Activated naive CD8-positive, alpha-beta T cell treated with anti-CD3 and anti-CD28 coated beads, Interleukin-2, amount 50 U/mL, for 24 hours (primary cell): ENCODE data around the gene AP1G2.
"Not testable (repeated sequence)": the region's sequence is repeated elsewhere in the genome, so short reads cannot be mapped to it uniquely, and the experiment has no call there.

ENCODE experiments used
- ATAC-seq: fragments of 150-1000 bp; cut with Tn5 transposase; one replicate; pipeline ENCODE4 v1.10.0; 2021
- DNase-seq: peaks from one replicate; pipeline ENCODE4 v3.0.0; 2021
- H3K27ac Mint-ChIP-seq: one replicate; pipeline ENCODE4 v1.8.0; 2021; ENCODE audit warnings: mild to moderate bottlenecking, mixed read lengths
- H3K27me3 Mint-ChIP-seq: one replicate; pipeline ENCODE4 v1.8.0; 2021; ENCODE audit warnings: mixed read lengths
- H3K36me3 Mint-ChIP-seq: one replicate; pipeline ENCODE4 v1.8.0; 2021; ENCODE audit warnings: low read depth, mixed read lengths
- H3K4me1 Mint-ChIP-seq: one replicate; pipeline ENCODE4 v1.8.0; 2021; ENCODE audit warnings: mixed read lengths
- H3K4me3 Mint-ChIP-seq: one replicate; pipeline ENCODE4 v1.8.0; 2021; ENCODE audit warnings: mild to moderate bottlenecking, moderate library complexity, mixed read lengths
- H3K9me3 Mint-ChIP-seq: one replicate; pipeline ENCODE4 v1.8.0; 2021; ENCODE audit warnings: mixed read lengths

Gene AP1G2

DNA sequence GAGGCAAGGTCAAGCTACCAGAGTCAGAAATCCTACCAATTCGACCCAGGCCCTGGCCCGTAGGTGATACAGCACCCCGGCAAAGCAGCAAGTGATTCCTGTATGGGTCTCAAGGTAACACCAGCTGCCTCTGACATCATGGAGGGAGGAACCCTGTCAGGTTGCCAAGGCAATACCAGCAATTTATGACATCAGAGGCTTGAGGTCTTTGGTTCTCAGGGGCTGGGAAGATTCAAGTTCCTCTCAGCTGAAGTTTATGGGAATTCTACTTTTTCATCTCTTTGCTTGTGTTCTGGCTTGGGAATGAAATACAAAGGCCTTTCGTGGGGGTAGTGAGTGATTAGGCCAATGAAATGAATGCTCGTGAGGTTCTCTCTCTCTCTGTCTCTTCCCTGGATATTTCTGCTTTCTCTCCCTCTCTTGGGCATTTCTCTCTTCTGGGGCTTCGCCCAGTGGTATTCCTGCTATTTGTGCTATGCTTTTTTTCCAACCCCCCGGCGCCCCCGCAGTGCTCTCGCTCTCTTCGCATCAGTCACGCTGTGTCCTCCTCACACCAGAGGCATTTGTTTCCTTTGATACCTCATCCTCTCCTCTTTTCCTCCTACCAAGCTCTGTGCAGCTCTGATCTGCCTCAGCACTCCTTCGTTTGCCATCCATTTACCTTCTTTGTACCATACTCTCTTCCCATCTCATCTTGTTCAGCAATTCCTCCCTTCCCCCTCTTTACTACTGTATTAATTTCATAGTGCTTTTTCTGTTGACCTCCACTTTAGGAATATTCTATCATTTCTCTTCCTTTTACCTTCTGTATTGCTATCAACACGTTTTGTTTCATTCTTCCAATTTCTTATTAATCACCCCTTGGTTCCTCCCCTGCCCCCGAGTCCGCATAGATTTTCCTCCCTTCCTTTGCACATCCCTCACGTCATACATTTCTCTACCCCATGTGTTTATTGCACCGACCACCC, 19.0 kb downstream of the AP1G2 start:
- H3K4me3 Mint-ChIP-seq, result no peak overlapping the region
- no peaks in the 10 kb centered on the region for H3K36me3 Mint-ChIP-seq
- ATAC-seq (no peak), DNase-seq (no peak)
- no peaks in the 10 kb centered on the region for H3K9me3 Mint-ChIP-seq
- peaks cover 6% of the 10 kb centered on the region for H3K27me3 Mint-ChIP-seq
- no peak overlapping the region for H3K27ac Mint-ChIP-seq
- H3K4me1 Mint-ChIP-seq, result peaks cover 7% of the 10 kb centered on the region

DNA sequence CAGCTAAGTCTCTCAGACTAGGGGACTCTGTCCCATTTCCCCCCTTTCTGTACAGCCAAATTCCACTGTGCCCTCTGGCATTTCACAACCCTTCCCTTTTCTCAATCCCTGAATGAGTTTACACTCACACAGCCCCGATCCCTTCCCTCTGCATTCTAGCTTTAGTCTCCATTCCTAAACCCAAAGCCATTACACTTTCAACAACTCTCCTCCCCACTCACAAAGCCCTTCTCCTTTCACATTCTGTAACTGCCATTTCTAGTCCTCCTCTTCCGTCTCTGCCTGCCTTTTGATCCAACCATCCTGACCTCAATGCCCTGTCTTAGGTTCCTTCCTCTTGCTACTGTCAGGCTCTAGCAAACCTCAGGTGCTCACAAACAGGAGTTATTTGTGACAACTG, 19.7 kb downstream of the AP1G2 start:
- Mint-ChIP-seq H3K27me3 (peaks cover 6% of the 10 kb centered on the region), H3K36me3 (no peaks in the 10 kb centered on the region), H3K4me3 (no peak overlapping the region), H3K9me3 (no peaks in the 10 kb centered on the region), H3K4me1 (peaks cover 7% of the 10 kb centered on the region), H3K27ac (no peak overlapping the region)
- no peak for DNase-seq
- ATAC-seq, result no peak

DNA sequence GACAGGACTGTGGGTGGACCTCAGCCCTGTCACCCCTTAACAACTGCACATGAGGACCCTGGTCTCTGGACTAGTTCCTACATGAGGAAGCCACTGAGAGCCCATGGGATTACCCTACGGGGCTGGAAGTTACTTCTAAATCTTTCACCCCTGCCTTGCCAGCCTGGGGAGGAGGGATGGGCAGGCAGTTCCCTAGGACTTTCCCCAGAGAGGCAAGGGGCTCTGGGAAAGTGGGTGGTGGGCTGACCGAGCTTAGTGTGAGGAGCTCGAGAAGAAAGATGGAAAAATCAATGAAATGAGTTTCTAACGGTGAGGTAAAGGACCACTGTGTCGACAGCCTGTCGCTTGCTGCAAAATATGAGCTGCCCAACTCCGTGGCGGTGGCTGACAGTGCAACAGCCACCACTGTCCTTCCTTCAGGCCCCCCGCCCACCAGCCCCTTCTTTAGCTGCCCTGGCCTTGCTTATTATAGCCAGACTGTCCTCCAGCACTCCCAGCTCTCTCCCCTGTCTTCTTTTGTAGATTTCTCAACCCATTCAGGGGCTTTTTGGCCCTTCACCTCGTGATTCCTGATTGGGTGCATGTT, 21.0 kb downstream of the AP1G2 start:
- no peak for ATAC-seq
- Mint-ChIP-seq H3K4me3 (no peak overlapping the region), H3K27me3 (peaks cover 7% of the 10 kb centered on the region), H3K9me3 (no peaks in the 10 kb centered on the region), H3K4me1 (peaks cover 2% of the 10 kb centered on the region), H3K27ac (no peak overlapping the region), H3K36me3 (no peaks in the 10 kb centered on the region)
- no peak for DNase-seq

DNA sequence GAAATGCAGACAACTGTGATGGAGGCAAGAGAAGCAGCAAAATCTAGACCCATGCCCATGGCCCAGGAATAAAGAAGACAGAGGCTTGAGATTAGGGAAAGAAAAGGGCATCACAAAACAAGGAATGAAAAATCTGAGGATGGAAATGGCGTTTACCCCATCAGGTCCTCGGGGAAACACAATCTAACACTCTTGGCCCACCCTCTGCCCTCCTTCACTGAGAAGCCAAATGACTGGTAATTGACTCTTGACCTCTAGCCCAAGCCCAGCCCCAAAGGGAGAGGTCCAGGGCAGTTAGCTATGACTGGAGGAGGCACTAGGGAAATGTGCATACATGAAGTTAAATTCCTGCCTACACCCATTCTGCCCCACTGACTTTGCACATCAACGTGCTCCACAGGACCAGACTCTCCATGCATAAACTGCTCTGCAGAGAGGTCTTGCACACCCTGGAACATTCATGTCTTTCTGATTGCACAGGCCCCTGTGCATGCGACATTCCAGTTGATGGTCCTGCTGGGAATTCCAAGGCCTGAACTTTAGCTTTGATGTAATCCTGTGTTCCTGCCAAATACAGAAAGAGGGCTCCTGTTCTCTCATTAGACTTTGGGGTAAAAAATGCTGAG, 21.7 kb downstream of the AP1G2 start:
- no peak for ATAC-seq
- Mint-ChIP-seq H3K4me3 (no peak overlapping the region), H3K4me1 (no peaks in the 10 kb centered on the region), H3K9me3 (no peaks in the 10 kb centered on the region), H3K27me3 (peaks cover 4% of the 10 kb centered on the region), H3K27ac (no peak overlapping the region), H3K36me3 (no peaks in the 10 kb centered on the region)
- DNase-seq, result no peak

DNA sequence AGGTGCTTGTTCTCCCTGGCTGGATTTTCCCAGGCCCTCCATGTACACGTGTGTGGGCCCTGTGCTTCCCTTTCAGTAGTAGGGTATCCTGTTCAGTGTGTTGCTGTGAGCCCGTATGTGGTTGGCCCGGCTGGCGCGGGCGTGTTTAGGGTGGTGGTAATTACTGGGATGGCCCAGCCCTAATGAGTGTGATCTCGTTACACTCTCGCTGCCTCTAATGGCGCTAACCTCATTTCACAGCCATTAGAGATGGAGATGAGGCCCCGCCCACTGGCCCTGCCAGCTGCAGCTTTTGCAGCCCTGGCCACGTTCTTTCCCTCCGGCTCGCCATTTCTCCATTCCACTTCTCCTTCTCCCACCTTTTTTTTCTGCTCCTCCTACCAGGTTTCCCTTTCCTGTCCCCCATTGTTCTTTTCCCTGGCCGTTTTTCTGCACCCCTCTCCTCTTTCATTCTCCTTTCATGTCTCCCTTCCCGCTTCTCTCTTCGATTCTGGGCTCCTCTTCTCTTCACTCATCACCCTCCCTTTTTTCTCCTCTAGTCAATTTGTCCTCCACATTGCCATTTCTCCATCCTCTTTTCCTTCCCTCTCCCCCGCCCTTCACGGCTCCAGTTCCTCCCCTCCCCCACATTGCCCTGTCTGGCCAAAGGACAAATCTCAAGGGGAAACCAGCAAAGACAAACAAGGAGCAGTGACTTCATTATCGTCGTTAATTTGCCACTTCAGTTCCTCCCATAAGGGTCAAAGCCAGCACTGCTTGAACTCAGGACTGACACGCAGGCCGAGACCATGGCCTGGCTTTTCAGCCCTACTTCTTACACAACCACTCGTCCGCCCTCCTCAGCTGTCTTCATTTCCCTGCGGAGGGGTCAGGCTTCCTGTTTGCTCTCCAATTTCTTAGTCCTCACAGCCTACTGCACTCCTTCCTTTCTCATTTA, 22.8 kb downstream of the AP1G2 start:
- no peak overlapping the region for H3K27ac Mint-ChIP-seq
- H3K4me3 Mint-ChIP-seq, result no peak overlapping the region
- no peaks in the 10 kb centered on the region for H3K4me1 Mint-ChIP-seq
- H3K9me3 Mint-ChIP-seq, result no peaks in the 10 kb centered on the region
- peaks cover 4% of the 10 kb centered on the region for H3K27me3 Mint-ChIP-seq
- H3K36me3 Mint-ChIP-seq, result no peaks in the 10 kb centered on the region
- DNase-seq (no peak), ATAC-seq (no peak)

DNA sequence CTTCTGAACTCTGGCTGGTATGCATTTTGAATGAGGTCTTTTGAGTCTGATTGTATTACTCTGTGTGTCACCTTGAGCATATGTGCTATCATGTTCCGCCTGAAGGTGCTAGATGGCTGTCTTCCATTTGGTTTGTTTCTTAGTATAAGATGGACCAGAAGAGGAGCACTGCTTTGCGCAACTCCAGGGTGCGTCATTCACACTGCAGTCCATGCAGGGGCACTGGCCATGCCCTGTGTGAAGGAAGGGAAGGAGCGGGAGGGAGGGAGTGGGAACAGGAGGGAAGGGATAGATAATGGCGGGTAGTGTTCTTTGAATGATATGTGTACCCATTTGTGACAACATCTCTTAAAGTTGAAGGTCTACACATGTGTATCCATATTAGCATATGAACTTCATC, 24.2 kb downstream of the AP1G2 start:
- Mint-ChIP-seq H3K27ac (no peak overlapping the region), H3K36me3 (no peaks in the 10 kb centered on the region), H3K4me1 (no peaks in the 10 kb centered on the region), H3K4me3 (no peak overlapping the region), H3K9me3 (no peaks in the 10 kb centered on the region), H3K27me3 (peaks cover 6% of the 10 kb centered on the region)
- ATAC-seq (no peak), DNase-seq (no peak)

DNA sequence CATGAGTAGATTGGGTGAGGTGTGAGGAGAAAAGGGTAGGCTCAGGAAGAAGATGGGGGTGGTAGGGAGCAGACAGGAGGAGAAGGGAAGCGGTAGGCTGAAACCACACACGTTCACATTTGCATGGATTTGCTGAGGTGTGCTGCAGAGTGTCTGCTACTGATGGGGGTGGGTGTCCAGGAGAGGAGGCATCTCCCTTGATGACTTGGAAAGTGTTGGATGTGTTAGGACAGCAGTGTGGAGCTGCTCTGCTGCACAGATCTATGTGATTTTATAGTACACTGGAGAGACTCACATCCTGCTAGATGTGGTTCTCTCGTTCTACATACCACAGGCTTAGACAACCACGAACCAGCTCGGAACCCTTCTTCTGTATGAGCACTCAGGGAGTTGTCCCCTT, 25.3 kb downstream of the AP1G2 start:
- no peak for ATAC-seq
- no peaks in the 10 kb centered on the region for H3K36me3 Mint-ChIP-seq
- H3K4me1 Mint-ChIP-seq, result no peaks in the 10 kb centered on the region
- no peaks in the 10 kb centered on the region for H3K9me3 Mint-ChIP-seq
- no peak overlapping the region for H3K27ac Mint-ChIP-seq
- H3K4me3 Mint-ChIP-seq, result no peak overlapping the region
- peaks cover 6% of the 10 kb centered on the region for H3K27me3 Mint-ChIP-seq
- DNase-seq, result no peak

DNA sequence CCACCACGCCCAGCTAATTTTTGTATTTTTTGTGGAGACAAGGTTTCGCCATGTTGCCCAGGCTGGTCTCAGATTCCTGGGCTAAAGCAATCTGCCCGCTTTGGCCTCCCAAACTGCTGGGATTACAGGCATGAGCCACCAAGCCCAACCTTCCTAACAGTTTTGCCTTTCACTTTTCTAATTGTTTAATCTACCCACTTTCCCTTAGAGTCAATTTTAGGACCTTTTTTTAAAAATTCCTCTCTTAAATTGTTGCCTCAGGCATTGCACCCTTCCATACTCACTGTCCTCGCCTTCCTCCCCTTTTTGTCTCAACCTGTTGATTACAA, 27.5 kb downstream of the AP1G2 start:
- no peaks in the 10 kb centered on the region for H3K4me1 Mint-ChIP-seq
- H3K36me3 Mint-ChIP-seq, result no peaks in the 10 kb centered on the region
- DNase-seq (no peak), ATAC-seq (no peak)
- no peaks in the 10 kb centered on the region for H3K9me3 Mint-ChIP-seq
- peaks cover 4% of the 10 kb centered on the region for H3K27me3 Mint-ChIP-seq
- no peak overlapping the region for H3K27ac Mint-ChIP-seq
- no peak overlapping the region for H3K4me3 Mint-ChIP-seq

DNA sequence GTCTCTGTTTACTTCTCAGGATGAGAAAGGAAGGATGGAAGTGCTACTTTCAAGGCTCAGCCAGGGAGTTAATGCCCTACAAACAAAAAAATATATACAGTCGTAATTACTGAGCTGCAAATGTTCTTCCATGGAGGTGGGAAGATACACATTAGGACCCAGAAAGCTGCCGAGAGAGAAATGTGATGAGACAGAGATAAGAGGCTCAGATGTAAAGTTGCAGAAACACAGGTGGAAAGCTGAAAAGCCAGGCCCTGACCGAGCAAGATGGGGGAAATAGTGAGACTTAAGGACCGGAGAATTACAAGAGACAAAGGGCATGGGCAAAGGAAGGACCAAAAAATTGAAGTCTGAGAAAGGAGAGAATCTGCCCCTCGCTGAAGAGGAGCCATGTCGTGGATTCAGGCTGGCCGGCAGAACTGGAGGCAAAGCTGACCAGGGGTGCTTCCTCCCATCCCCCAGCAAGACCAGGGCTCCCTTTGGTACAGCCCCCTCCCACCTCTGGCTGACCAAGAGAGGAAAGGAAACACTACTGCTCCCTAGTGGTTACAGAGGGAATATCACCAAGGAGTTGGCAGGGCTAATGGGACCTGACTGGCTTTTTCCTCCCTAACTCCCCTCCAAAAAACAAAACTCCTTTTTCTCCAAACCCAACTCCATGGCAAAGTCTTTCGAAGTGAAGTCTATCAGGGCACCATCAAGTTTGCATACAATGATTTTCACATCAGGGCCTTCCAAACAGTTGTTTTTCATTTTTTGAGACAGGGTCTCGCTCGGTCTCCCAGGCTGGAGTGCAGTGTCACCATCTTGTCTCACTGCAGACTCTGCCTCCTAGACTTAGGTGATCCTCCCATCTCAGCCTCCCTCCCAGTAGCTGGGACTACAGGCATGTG, 28.1 kb downstream of the AP1G2 start:
- Mint-ChIP-seq H3K4me3 (no peak overlapping the region), H3K9me3 (no peaks in the 10 kb centered on the region), H3K4me1 (no peaks in the 10 kb centered on the region), H3K27ac (no peak overlapping the region), H3K36me3 (no peaks in the 10 kb centered on the region), H3K27me3 (peaks cover 4% of the 10 kb centered on the region)
- ATAC-seq (peak; percentile 62), DNase-seq (peak; percentile 20)

DNA sequence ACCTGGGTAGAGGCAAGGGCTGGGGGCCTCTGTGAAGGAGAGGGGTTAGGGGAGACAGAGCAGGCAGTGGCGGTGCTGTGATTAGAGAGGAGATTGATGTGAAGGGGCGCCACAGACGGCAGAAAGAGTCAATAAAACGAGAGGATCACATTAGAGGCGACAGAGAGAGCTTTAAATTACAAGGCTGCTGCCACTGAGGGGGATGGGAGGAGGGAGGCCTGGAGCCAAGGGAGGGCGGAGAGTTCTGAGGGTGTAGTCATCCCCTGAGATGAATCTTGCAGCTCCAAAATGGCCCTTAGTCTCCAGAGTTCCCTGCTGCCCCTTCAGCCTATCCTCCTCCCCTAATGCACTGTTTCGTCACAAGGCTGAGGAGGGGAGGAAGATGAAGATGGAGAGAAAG, 28.8 kb downstream of the AP1G2 start:
- Mint-ChIP-seq H3K36me3 (no peaks in the 10 kb centered on the region), H3K27ac (no peak overlapping the region), H3K27me3 (peaks cover 4% of the 10 kb centered on the region), H3K9me3 (no peaks in the 10 kb centered on the region), H3K4me1 (no peaks in the 10 kb centered on the region), H3K4me3 (no peak overlapping the region)
- ATAC-seq (no peak), DNase-seq (no peak)

DNA sequence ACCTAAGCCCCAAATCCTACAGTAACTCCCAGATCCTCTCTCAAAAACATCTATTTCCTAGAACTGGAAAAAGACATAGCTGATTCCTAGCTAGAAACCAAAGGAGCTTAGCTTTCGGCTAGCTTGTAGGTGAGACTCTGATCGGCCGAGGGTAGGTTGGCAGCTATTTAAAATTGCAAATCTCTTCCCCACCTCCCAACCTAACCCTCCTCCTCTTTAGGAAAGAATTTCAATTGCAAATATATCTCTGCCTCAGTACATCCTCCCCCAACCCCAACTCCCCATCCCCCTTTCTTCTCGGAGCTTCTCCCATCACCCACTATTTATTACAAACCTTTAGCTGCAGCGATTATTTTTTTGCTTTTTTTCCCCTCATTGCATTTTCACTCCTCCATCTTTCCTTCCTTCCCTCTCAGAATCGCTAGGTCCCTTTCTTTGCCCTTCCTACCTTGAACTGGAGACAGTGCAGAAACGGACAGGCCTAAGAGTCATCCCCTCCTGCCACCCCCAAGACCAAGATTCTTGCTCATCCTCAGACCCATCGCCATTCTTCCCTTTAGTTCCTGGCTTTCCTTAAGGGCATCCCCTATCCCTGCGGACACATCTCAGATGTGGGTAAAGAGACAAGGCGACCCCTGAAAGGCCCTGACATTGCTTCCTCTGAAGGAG, 29.4 kb downstream of the AP1G2 start:
- H3K4me3 Mint-ChIP-seq, result no peak overlapping the region
- no peaks in the 10 kb centered on the region for H3K36me3 Mint-ChIP-seq
- no peak for DNase-seq
- H3K9me3 Mint-ChIP-seq, result no peaks in the 10 kb centered on the region
- no peaks in the 10 kb centered on the region for H3K4me1 Mint-ChIP-seq
- peak overlapping the region; percentile 23 for H3K27ac Mint-ChIP-seq
- H3K27me3 Mint-ChIP-seq, result peaks cover 4% of the 10 kb centered on the region
- ATAC-seq, result no peak

DNA sequence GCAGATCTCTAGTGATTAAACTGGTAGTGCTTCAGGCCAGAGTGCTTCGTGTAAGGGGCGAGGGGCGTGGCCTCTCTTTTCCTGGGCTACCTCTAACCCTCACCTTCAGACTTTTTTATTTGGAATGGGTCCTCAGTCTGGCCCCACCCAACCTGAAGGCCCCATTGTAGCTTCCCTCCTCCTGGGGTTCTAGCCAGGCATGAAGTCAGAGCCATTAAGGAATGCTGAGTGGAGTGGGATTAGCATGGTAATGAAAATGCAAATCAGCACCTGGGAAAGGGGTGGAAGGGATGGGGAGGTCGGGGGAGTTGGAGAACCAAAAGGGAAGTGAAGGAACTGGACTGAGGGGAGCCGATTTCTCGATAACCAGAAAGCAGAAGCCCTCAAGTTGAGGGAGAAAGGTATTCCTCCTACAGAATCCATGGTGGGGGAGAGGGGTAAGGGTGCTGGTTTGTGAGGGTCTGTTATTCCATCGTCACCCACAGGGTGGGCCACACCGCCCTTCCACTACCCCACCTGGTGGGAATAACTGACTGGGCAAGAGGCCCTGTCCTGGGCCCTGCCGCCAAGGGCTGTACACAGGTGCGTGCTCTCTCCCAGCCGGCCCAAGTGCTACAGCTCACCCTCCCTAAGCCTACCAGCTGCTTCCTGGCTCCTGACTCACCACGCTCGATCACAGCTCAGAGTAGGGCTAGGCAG, 30.1 kb downstream of the AP1G2 start:
- Mint-ChIP-seq H3K4me3 (no peak overlapping the region), H3K9me3 (no peaks in the 10 kb centered on the region), H3K4me1 (no peaks in the 10 kb centered on the region), H3K27me3 (peaks cover 4% of the 10 kb centered on the region), H3K36me3 (no peaks in the 10 kb centered on the region), H3K27ac (peak overlapping the region; percentile 23)
- ATAC-seq, result no peak
- DNase-seq, result no peak

DNA sequence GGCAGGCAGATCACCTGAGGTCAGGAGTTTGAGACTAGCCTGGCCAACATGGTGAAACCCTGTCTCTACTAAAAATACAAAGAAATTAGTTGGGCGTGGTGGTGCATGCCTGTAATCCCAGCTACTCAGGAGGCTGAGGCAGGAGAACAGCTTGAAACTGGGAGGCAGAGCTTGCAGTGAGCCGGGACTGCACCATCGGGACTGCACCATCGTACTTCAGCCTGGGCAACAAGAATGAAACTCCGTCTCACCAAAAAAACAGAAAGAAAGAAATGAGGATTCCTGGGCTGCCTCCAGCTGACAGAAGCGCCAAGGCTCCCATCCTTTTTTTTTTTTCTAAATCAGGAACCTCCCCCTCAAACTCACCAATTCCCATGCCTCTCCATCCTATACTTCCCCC, 30.7 kb downstream of the AP1G2 start:
- H3K4me3 Mint-ChIP-seq, H3K27me3 Mint-ChIP-seq, H3K36me3 Mint-ChIP-seq, ATAC-seq, H3K27ac Mint-ChIP-seq, H3K4me1 Mint-ChIP-seq, DNase-seq, H3K9me3 Mint-ChIP-seq: not testable (repeated sequence)
